ENCODE measurements around the gene TOR1A. TPM values are rescaled to one million over a fixed set of nuclear protein-coding genes. Genes with fewer than 3 reads are reported as not detected.
A peak's percentile ranks its signal among the peaks of the same experiment; 100 is the strongest.

TOR1A gene
- total RNA-seq, 2 experiments from 2014 or later = 31.9 to 32.4 TPM

GRCh38 chr9:129864991-129865647, 41.2 kb upstream of the TOR1A start:
- H3K27me3 Mint-ChIP-seq = no peaks in the 10 kb centered on the region
- H3K4me3 Mint-ChIP-seq = peak overlapping the region; percentile 8
- POLR2A ChIA-PET = interaction anchor here (1.1 to 7.6 kb wide), 8 partner anchors 12 to 34 kb away, joined by 3 to 114 read pairs (median 8); partner anchors contain the start of genes C9orf78 and USP20
- intact Hi-C loops (cut with micrococcal nuclease) = no loop called here
- no peaks in the 10 kb centered on the region for H3K9me3 Mint-ChIP-seq
- DNase-seq (no peak), ATAC-seq (no peak)
- CTCF ChIA-PET = interaction anchor here (0.7 to 1.2 kb wide), 5 partner anchors 11 to 193 kb away, joined by 3 to 4 read pairs (median 3); no protein-coding TSS in a partner anchor
- H3K4me1 Mint-ChIP-seq (ENCODE audit: low read depth) = peaks cover 81% of the 10 kb centered on the region
- TF ChIP-seq CTCF (IDR thresholded peaks at IDR 0.05) = no peak
- peak overlapping the region; percentile 91 for H3K27ac Mint-ChIP-seq
- peaks cover 61% of the 10 kb centered on the region for H3K36me3 Mint-ChIP-seq (ENCODE audit: low read depth)

GRCh38 chr9:129863059-129863690, 39.2 kb upstream of the TOR1A start:
- Mint-ChIP-seq H3K27me3 (no peaks in the 10 kb centered on the region), H3K27ac (peak overlapping the region; percentile 88), H3K4me3 (peak overlapping the region; percentile 44), H3K36me3 (ENCODE audit: low read depth) (peaks cover 57% of the 10 kb centered on the region), H3K9me3 (no peaks in the 10 kb centered on the region), H3K4me1 (ENCODE audit: low read depth) (peaks cover 67% of the 10 kb centered on the region)
- POLR2A ChIA-PET = interaction anchor here (1.0 to 2.4 kb wide), 7 partner anchors 12 to 190 kb away, joined by 3 to 10 read pairs (median 4); partner anchors contain the start of genes C9orf78 and GPR107
- intact Hi-C loops (cut with micrococcal nuclease) = no loop called here
- ATAC-seq (peak; percentile 78), DNase-seq (peak; percentile 92)
- TF ChIP-seq CTCF (IDR thresholded peaks at IDR 0.05) = no peak
- CTCF ChIA-PET = interaction anchor here (0.9 to 1.1 kb wide), 4 partner anchors 14 to 245 kb away, joined by 3 read pairs; no protein-coding TSS in a partner anchor

- Mint-ChIP-seq H3K9me3 (no peaks in the 10 kb centered on the region), H3K27ac (peak overlapping the region; percentile 87), H3K36me3 (ENCODE audit: low read depth) (peaks cover 57% of the 10 kb centered on the region), H3K27me3 (no peaks in the 10 kb centered on the region), H3K4me3 (no peak overlapping the region), H3K4me1 (ENCODE audit: low read depth) (peaks cover 58% of the 10 kb centered on the region)
- intact Hi-C loops (cut with micrococcal nuclease) = no loop called here
- ATAC-seq (no peak), DNase-seq (no peak)
- POLR2A ChIA-PET = interaction anchor here (0.7 to 1.9 kb wide), 5 partner anchors 7 to 128 kb away, joined by 3 to 6 read pairs (median 4); partner anchors contain the start of genes C9orf78 and USP20
- CTCF ChIA-PET = interaction anchor here (0.7 kb wide), 1 partner anchor 26 kb away, joined by 3 read pairs; the partner anchor contains the start of genes C9orf78 and USP20
- no peak for TF ChIP-seq CTCF (IDR thresholded peaks at IDR 0.05)
Observed at GRCh38 chr9:129861447-129861827, 37.5 kb upstream of the TOR1A start.

- Mint-ChIP-seq H3K27ac (peak overlapping the region; percentile 87), H3K36me3 (ENCODE audit: low read depth) (peaks cover 58% of the 10 kb centered on the region), H3K4me3 (no peak overlapping the region), H3K9me3 (no peaks in the 10 kb centered on the region), H3K4me1 (ENCODE audit: low read depth) (peaks cover 58% of the 10 kb centered on the region), H3K27me3 (no peaks in the 10 kb centered on the region)
- ChIA-PET POLR2A (interaction anchor here (0.7 to 1.9 kb wide), 5 partner anchors 8 to 129 kb away, joined by 3 to 6 read pairs (median 4); partner anchors contain the start of genes C9orf78 and USP20), CTCF (interaction anchor here (0.7 to 1.1 kb wide), 2 partner anchors 22 to 25 kb away, joined by 3 read pairs; partner anchors contain the start of genes C9orf78 and USP20)
- TF ChIP-seq CTCF (IDR thresholded peaks at IDR 0.05) = no peak
- intact Hi-C loops (cut with micrococcal nuclease) = no loop called here
- peak; percentile 80 for DNase-seq
- peak; percentile 60 for ATAC-seq
Observed at GRCh38 chr9:129860653-129861446, 36.9 kb upstream of the TOR1A start.

Measured in activated CD8-positive, alpha-beta T cell treated with anti-CD3 and anti-CD28 coated beads for 36 hours (primary cell).